Calu3 (cell line): Measurements from ENCODE around the gene RENBP. TPM values are rescaled to one million over a fixed set of nuclear protein-coding genes. Genes with fewer than 3 reads are reported as not detected.

Experiments used
- BruUV-seq: library from RNA; stranded (reverse); fragments of 400-500 nt; replicated peaks from 2 replicates; lab custom pipeline; 2021; lab: Mats Ljungman, UMichigan
- CTCF ChIA-PET: fragments of 300-600 bp; sonication (Branson Sonifier 250); formaldehyde crosslinking; loops from one replicate; lab custom pipeline; 2022; ENCODE audit warnings: antibody characterized with exemption; lab: Charles Lee
- DNase-seq: peaks from one replicate; pipeline ENCODE4 v3.0.0; 2022
- H3K27ac Mint-ChIP-seq: one replicate; pipeline ENCODE4 v1.8.0; 2022; ENCODE audit warnings: mixed read lengths; ENCODE audit not compliant: unreplicated experiment
- H3K27me3 Mint-ChIP-seq: one replicate; pipeline ENCODE4 v1.8.0; 2022; ENCODE audit warnings: mixed read lengths; ENCODE audit not compliant: unreplicated experiment
- H3K36me3 Mint-ChIP-seq: one replicate; pipeline ENCODE4 v1.8.0; 2022; ENCODE audit warnings: mild to moderate bottlenecking, moderate library complexity, mixed read lengths; ENCODE audit not compliant: insufficient read depth, unreplicated experiment
- H3K4me1 Mint-ChIP-seq: one replicate; pipeline ENCODE4 v1.8.0; 2022; ENCODE audit warnings: mild to moderate bottlenecking, low read depth, mixed read lengths; ENCODE audit not compliant: unreplicated experiment
- H3K4me3 Mint-ChIP-seq: one replicate; pipeline ENCODE4 v1.8.0; 2022; ENCODE audit warnings: mild to moderate bottlenecking, low read depth, moderate library complexity, mixed read lengths; ENCODE audit not compliant: unreplicated experiment
- H3K9me3 Mint-ChIP-seq: one replicate; pipeline ENCODE4 v1.8.0; 2022; ENCODE audit warnings: low read depth, mixed read lengths; ENCODE audit not compliant: unreplicated experiment
- intact Hi-C: fragments of 100-400 bp; cut with micrococcal nuclease; formaldehyde crosslinking; loops from one replicate; pipeline ENCODE4 v1.10.0; 2022; ENCODE audit not compliant: unreplicated experiment
- total RNA-seq: library from RNA; stranded (reverse); gene quantifications from 2 replicates; pipeline ENCODE4 v1.2.3, GENCODE V29; 2022
- TF ChIP-seq, protein P1 (sequence below): fragments of 200-600 bp; IDR thresholded peaks from one replicate; pipeline ENCODE4 v1.8.0; 2022; ENCODE audit warnings: antibody characterized with exemption; ENCODE audit not compliant: unreplicated experiment

RENBP gene
- total RNA-seq, 1 experiment from 2014 or later = 0.80 TPM

DNA sequence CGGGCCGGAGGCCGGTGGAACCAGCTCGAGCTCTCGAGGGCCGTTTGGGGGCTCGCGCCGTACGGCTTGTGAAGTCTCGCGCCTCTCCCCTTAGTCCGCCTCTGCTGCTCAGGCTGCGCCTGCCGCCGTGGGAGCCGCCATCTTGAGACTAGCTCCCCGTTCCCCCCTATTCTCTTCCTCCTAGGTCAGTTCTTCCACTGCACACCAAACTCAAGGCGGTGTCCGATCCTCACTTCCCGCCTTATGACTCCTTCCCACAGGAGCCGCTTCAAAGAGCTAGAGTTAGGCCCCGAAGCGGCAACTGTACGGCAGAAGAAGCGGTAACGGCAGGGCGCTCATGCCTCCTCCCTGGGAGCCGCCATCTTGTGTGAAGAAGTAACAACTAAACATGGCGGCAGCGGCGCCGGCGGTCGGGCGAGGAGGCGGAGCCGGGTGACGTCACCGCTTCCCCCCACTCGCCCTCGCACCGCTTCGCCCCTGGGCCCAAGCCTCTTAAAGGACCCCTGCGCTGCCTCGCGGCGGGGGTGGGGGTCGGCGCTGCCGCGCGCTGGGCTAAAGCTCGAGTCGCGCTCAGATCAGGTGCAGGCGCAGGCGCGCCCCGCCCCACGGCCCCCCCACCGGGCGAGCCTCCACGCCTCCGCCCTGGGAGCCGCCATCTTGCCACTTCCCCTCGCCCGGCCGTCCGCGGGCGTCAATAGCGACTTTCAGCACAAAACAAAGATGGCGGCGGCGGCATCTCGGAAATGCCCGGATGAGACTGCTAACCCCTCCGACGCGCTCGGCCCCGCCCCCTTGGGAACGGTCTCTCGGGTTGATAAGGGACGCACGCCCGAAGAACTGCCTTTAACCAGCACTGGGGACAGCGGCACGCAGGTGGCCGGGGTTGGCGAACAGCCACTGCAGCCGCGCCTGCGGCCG is 27.3 kb upstream of the RENBP start, which contains the start of gene HCFC1:
Gene HCFC1 (minus strand): TSS at position 369 of the 918 bp plus-strand sequence. CDS start 978 bp downstream, outside the sequence.
- intact Hi-C loops = no loop called here
- TF ChIP-seq, protein P1, sequence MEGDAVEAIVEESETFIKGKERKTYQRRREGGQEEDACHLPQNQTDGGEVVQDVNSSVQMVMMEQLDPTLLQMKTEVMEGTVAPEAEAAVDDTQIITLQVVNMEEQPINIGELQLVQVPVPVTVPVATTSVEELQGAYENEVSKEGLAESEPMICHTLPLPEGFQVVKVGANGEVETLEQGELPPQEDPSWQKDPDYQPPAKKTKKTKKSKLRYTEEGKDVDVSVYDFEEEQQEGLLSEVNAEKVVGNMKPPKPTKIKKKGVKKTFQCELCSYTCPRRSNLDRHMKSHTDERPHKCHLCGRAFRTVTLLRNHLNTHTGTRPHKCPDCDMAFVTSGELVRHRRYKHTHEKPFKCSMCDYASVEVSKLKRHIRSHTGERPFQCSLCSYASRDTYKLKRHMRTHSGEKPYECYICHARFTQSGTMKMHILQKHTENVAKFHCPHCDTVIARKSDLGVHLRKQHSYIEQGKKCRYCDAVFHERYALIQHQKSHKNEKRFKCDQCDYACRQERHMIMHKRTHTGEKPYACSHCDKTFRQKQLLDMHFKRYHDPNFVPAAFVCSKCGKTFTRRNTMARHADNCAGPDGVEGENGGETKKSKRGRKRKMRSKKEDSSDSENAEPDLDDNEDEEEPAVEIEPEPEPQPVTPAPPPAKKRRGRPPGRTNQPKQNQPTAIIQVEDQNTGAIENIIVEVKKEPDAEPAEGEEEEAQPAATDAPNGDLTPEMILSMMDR = no peak
- H3K27me3 Mint-ChIP-seq = no peaks in the 10 kb centered on the region

DNA sequence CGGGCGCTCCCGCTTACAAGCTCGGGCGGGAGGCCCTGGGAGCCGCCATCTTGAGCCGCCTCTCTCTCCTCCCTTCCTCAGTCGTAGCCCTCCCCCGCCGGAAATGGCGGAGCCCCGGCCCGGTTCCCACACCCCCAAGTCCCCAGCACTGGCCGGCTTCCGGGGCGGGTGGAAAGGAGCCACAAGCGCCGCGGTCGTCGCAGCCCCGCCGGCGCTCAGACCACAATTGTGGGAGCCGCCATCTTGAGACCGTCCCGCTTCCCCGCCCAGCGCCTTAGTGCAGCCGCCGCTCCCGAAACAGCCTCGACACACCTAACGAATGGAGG is 26.6 kb upstream of the RENBP start:
- peaks cover 31% of the 10 kb centered on the region for H3K4me1 Mint-ChIP-seq
- TF ChIP-seq, protein P1 = no peak

More for the DNA sequence above, 27.3 kb upstream of the RENBP start, which contains the start of gene HCFC1:
- Mint-ChIP-seq H3K4me3 (peak within 1 kb of the TSS; percentile 89), H3K4me1 (peaks cover 27% of the 10 kb centered on the region), H3K36me3 (peaks cover 64% of the 10 kb centered on the region), H3K9me3 (no peaks in the 10 kb centered on the region), H3K27ac (peak within 1 kb of the TSS; percentile 98)
- DNase-seq = peak; percentile 87
- CTCF ChIA-PET = no interaction called here
- BruUV-seq = TSS peak; percentile 75

DNA sequence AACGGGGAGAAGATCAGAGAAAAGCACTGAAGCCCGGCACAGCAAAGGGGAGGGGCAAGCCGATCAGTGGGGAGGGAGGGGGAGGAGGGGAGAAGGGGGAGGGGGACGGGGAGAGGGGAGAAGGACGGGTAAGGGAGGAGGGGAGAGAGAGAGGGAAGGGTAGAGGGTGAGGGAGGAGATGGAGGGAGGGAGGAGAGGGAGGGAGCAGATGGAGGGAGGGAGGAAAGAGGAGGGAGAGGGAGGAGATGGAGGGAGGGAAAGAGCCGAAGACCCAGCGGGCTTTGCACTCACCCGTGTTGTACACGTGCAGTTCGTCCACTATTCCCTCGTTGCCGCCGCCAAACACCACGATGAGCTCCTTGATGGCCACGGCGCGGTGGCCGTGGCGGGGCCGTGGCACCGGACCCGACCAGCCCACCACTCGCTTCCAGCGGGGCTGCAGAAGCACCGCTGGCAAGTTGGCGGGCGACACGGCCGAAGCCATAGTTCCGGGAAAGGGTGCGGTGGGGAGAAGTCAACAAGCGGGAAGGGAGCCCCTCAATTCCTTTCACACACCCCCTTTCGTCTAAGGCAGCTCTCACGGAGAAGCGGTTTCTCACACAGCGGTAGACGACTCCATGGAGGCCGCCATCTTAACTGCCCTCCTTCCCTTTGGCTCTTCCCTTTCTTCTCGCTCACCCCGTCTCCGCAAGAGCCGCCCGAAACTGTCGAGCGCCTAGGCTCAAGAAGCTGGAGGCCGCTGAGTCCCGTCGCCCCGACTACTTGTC is 26.1 kb upstream of the RENBP start:
- CTCF ChIA-PET = interaction anchor here (0.5 to 1.0 kb wide), 2 partner anchors 42 to 82 kb away, joined by 6 read pairs; no protein-coding TSS in a partner anchor
- H3K4me1 Mint-ChIP-seq = peaks cover 34% of the 10 kb centered on the region
- peak; percentile 13 for DNase-seq

More for the DNA sequence above, 26.6 kb upstream of the RENBP start:
- Mint-ChIP-seq H3K9me3 (no peaks in the 10 kb centered on the region), H3K27ac (peak overlapping the region; percentile 98), H3K4me3 (peak overlapping the region; percentile 89), H3K36me3 (peaks cover 64% of the 10 kb centered on the region), H3K27me3 (no peaks in the 10 kb centered on the region)
- CTCF ChIA-PET = no interaction called here
- intact Hi-C loops = no loop called here
- BruUV-seq = no TSS peak
- DNase-seq = peak; percentile 92

DNA sequence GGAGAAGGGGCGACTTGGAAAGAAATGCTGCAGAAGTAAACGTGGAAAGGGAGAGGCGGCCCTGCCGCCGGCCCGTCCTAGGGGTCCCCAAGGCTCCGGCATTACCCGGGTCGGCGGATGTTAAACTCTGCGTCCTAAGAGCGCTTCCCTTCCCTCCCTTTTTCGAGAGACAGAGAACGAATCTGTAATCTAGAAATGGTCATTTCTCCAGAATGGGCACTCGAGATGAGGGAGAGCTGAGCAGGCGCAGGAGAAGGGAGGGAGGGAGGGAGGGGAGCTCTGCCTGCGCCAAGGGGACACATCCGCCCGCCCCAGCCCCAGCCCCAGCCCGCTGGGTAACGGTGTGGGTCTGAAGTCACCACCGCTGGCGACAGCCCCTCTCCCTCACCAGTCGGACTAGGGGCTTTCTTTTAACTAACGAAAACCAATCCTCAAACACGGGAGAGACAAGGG is 25.5 kb upstream of the RENBP start:
- Mint-ChIP-seq H3K27me3 (no peaks in the 10 kb centered on the region), H3K27ac (peak overlapping the region; percentile 77), H3K4me3 (peak overlapping the region; percentile 89), H3K4me1 (peaks cover 34% of the 10 kb centered on the region), H3K9me3 (no peaks in the 10 kb centered on the region), H3K36me3 (peaks cover 64% of the 10 kb centered on the region)
- TF ChIP-seq, protein P1 = no peak
- DNase-seq = no peak
- BruUV-seq = no TSS peak
- CTCF ChIA-PET = interaction anchor here (0.5 to 1.0 kb wide), 3 partner anchors 11 to 83 kb away, joined by 3 to 6 read pairs (median 6); no protein-coding TSS in a partner anchor
- intact Hi-C loops = no loop called here

More for the DNA sequence above, 26.1 kb upstream of the RENBP start:
- Mint-ChIP-seq H3K27ac (peak overlapping the region; percentile 98), H3K9me3 (no peaks in the 10 kb centered on the region), H3K27me3 (no peaks in the 10 kb centered on the region), H3K4me3 (peak overlapping the region; percentile 89), H3K36me3 (peaks cover 64% of the 10 kb centered on the region)
- TF ChIP-seq, protein P1 = no peak
- intact Hi-C loops = no loop called here
- TSS peak; percentile 58 for BruUV-seq
